ENCODE results near the gene TMOD2.

Gene TMOD2

DNA sequence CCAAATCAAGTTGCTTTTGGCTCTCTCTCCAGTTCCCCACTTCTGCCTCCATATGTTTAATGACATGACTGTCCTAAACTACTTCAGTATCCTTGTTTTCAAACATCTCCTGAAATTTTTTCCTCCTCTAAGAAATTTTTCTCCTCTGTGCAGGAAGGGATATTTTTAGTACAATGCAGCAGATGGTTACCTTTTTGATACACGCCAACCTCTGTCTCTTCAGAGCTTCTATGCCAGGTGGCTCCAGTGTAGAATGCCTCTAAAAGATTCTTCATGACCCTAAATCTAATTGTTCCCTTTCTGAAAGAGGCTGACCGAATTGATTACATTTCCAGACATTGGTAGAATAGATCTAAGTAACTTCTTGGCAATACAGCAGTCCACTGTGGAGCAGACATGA lies 111.7 kb downstream of the TMOD2 start:
- no peak for DNase-seq

DNA sequence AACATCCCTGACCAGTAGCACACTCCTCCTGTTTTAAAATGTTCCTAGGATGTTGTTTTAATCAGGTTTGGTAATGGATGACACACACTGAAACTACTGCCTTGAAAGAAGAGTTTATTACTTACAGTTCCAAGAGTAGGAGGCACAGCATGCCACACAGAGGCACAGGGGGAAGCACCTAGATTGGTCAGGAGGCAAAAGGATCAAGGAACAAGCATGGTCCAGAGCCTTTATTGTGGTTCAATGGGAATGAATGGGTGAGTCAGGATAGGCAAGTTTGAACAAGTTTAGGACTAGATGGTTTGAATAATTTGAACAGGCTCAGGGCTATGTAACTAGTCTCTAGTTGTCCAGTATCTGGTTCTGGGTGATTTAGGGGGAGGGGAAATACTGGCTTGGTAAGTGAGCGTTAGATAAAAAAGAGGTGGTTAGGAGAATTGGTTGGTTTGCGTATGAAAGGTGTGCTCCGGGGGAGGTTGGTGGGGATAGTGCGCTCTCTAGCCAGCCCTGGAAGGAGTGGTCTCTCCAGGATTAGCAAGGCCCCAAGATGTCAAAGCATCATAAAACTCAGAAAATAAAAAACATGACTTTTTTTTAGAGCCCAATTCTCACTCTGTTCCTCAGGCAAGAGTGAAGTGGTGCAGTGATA lies 113.1 kb downstream of the TMOD2 start:
- no peak for DNase-seq

DNA sequence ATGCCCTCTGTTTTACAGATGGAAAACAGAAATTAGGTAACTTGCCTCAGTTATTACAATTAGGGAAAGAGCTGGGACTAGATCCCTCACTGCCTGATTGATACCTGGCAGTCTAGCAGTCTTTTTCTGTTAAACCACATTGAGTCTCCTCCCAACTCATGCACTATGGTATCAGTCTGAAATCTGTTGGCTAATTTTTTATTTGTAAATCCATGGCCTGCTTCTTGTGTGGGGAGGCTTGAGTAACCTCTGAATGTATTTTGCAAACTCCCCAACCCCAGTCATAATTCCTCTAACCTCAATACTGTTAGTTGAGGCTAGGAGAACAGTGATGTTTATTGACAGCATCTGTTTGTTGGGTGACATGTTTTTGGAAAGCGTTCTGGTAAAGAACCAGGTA lies 113.9 kb downstream of the TMOD2 start:
- DNase-seq = no peak

All from NCI-H1092 (cell line).